SK-N-MC (cell line): ENCODE data around the gene NMRAL1.

Source experiments
- DNase-seq: peaks from one replicate; pipeline ENCODE4 v3.0.0-alpha.2; 2011; ENCODE audit warnings: low read depth, low spot score
- H3K27ac ChIP-seq: fragments of 200-600 bp; sonication (generic); 2 replicates; pipeline ENCODE4 v1.5.1; 2016; ENCODE audit warnings: mixed run types
- H3K36me3 ChIP-seq: fragments of 200-600 bp; sonication (generic); 2 replicates; pipeline ENCODE4 v1.6.1; 2017; ENCODE audit warnings: antibody characterized with exemption, low read length, mixed read lengths; ENCODE audit not compliant: insufficient read depth
- H3K4me3 ChIP-seq: fragments of 200-600 bp; sonication (generic); 2 replicates; pipeline ENCODE4 v1.5.1; 2016
- H3K9ac ChIP-seq: fragments of 200-600 bp; sonication (generic); 2 replicates; pipeline ENCODE4 v1.8.0; 2017; ENCODE audit warnings: mixed run types, mixed read lengths; ENCODE audit not compliant: insufficient read length
- H3K9me3 ChIP-seq: fragments of 200-600 bp; sonication (generic); 2 replicates; pipeline ENCODE4 v1.6.1; 2017; ENCODE audit warnings: low read depth, mild to moderate bottlenecking, antibody characterized with exemption, low read length, moderate library complexity, mixed read lengths
- EZH2 ChIP-seq: fragments of 200-600 bp; sonication (generic); IDR thresholded peaks from one replicate; pipeline ENCODE4 v1.6.1; 2017; ENCODE audit warnings: antibody characterized with exemption
- FOXP2 ChIP-seq: optimal IDR thresholded peaks from 2 replicates; pipeline ENCODE3; 2011; ENCODE audit warnings: mild to moderate bottlenecking, moderate library complexity; ENCODE audit not compliant: insufficient read depth; ENCODE audit errors: extremely low read length, control extremely low read depth
- POLR2AphosphoS5 ChIP-seq: IDR thresholded peaks from 2 replicates; pipeline ENCODE4 v1.6.1; 2012; ENCODE audit warnings: mild to moderate bottlenecking, low read depth, low read length, borderline replicate concordance

The NMRAL1 gene

DNA sequence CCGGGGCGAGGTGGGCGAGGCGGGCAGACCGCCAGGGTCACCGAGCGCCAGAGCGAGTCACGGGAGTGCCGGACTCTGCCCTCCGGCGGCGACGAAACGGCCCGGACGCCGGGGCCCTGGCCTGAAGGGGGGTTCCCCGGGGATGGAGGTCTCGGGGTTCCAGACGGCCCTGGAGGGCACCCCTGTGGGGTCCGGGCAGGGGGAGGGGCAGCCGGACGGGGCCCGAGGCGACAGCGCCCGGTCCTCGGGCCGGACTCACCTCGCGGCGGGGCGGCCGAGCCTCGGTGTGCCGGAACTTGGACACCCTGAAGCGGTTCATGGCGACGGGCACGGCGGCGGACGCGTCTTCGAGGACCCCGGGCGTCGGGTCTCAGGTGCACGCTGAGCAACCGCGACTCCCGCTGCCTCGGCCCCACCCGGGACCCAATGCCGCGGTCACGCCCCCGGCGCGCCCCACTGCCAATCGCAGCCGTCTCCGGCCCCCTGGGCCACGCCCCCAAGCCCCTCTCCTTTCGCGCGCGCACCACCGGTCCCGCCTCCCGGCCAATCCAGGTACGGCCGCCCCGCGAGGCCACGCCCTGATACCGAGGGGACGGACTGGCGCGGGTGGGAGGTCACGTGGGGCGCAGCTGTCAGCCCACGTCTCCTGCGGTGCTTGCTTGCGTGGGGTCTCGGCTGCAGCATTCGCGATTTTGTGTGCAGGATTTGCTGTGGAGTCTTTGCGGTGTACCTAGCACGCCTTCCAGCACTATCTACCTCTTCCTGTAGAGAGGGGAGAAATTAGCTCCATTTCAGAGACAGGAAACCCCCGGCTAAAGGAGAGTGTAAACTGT, 58.0 kb downstream of the NMRAL1 start, which contains the start of gene CORO7:
CORO7 (minus strand) TSS at position 397 of the 833 bp plus-strand sequence; CDS start at position 319, 78 bp downstream.
- no peak within 1 kb of the TSS for H3K27ac ChIP-seq
- H3K9ac ChIP-seq, result peak within 1 kb of the TSS; percentile 68
- no peaks in the 10 kb centered on the region for H3K9me3 ChIP-seq
- DNase-seq, result no peak
- no peaks in the 10 kb centered on the region for H3K36me3 ChIP-seq
- TF ChIP-seq FOXP2 (no peak), POLR2AphosphoS5 (peak; percentile 42; the same call in 1 of the 2 replicates)
- H3K4me3 ChIP-seq, result peak within 1 kb of the TSS; percentile 79

DNA sequence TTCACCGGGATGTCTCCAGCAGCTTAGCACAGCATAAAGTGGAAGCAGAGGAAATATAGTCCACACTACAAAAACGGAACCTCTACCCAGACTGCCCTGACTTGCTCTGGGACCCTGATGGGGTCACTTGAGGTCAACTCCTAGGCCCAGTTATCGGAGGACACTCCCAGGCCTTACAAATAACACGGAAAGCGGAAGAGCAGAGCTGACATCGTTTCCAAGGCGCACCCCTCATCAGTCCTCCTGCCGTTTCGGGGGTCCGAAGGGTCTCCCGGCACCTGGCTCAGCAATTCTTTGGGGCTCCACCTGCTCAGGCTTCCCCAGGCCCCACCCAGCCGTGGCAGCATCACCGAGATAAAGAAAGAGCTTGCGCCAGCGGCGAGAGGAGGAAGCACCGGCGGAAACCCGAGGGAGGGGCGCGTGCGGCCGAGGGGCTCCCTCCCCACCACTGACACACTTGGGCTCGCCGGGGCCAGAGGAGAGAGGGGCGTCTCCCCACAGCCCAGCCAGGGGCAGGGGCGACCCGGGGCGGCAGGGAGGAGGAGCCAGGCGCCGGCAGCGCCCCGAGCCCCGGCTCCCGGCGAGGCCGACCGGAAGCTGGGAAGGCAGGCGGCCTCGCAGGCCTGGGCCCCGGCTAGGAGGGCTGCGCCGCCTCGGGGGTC, 58.8 kb downstream of the NMRAL1 start:
- Histone ChIP-seq H3K36me3 (no peaks in the 10 kb centered on the region), H3K9ac (peak overlapping the region; percentile 68), H3K27ac (no peak overlapping the region), H3K4me3 (peak overlapping the region; percentile 79), H3K9me3 (no peaks in the 10 kb centered on the region)
- no peak for DNase-seq
- TF ChIP-seq POLR2AphosphoS5 (no peak), FOXP2 (no peak), EZH2 (no peak)

DNA sequence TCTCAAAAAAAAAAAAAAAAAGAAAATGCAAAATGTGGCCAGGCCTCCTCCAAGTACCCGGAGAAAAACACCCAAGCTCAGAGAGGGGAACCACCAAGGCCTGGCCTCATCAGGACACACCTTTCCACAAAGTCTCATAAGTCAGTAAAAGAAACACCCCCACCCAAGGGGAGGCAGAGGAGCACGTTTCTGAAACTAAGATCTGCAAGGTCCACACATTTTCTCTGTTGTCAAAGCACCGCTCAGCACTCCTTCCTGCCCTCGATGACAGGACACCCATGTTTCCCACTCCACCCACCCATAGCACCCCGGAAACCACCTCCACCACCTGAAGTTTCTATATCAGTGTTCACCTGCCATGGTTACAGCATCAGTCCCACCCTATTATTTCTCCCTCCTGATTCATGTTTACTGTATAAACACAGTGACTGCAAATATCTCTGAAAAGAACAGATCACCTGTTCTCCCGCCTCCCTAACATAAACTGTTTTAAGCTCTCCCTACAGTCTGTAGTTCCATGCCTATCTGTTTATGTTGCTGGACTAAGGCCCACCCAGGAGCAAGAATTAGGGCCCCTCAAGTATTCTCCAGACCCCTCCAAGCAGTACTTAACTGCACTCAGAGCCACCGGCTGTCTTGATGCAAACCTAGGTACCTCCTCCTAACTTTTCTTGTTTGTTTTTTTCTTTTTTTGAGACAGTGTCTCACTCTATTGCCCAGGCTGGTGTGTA, 60.1 kb downstream of the NMRAL1 start:
- TF ChIP-seq FOXP2 (no peak), EZH2 (no peak), POLR2AphosphoS5 (no peak)
- Histone ChIP-seq H3K27ac (no peak overlapping the region), H3K9ac (no peak overlapping the region), H3K36me3 (no peaks in the 10 kb centered on the region), H3K4me3 (no peak overlapping the region), H3K9me3 (no peaks in the 10 kb centered on the region)
- DNase-seq, result no peak

DNA sequence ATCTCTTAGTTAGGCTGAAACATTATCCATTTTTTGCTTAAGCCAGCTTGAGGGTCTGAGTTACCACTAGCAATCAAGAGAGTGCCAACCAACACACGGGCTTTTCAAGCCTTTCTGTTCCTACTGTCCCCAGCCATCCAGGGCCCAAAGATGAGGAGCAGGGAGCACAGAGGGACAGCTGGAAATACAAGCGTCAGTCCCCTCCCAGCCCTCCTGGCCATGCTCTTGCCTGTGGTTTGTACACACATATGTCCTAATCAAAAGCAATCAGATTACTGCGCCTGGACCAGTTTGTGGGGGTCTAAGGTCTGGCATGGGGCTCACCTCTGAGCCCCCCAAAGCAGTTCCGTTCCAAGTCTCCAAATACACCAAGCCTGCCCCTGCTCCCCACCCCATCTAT, 61.6 kb downstream of the NMRAL1 start:
- DNase-seq, result no peak
- Histone ChIP-seq H3K27ac (no peak overlapping the region), H3K9me3 (no peaks in the 10 kb centered on the region), H3K36me3 (no peaks in the 10 kb centered on the region), H3K4me3 (no peak overlapping the region), H3K9ac (no peak overlapping the region)
- TF ChIP-seq POLR2AphosphoS5 (no peak), EZH2 (no peak), FOXP2 (no peak)

DNA sequence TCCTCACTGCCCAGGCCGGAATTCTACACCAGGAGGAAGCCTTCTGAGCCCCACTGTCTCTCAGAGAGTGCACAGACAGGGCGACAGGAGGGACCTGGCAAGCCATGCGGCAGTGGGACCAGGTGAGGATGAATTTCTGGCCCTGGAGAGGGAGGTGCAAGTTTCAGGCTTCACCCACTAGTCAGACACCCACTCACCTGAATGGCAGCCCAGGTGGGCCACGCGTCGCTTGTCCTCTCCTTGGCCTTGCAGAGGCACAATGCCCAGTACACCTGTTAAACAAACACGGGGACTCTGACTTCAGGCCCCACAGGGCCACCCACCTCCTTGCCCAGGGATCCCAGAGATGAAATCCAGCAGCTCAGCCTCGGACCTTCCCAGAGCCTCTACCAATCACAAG, 62.3 kb downstream of the NMRAL1 start:
- H3K27ac ChIP-seq, result no peak overlapping the region
- H3K9ac ChIP-seq, result no peak overlapping the region
- TF ChIP-seq FOXP2, result no peak
- TF ChIP-seq EZH2, result no peak
- no peak for TF ChIP-seq POLR2AphosphoS5
- no peaks in the 10 kb centered on the region for H3K9me3 ChIP-seq
- no peak for DNase-seq
- no peak overlapping the region for H3K4me3 ChIP-seq
- no peaks in the 10 kb centered on the region for H3K36me3 ChIP-seq
